ENCODE measurements around the gene LRRC4B. TPM values are rescaled to one million over a fixed set of nuclear protein-coding genes. Genes with fewer than 3 reads are reported as not detected.

LRRC4B gene
- total and polyA plus RNA-seq, 12 donors = 0.07 to 24.1 (median 1.3) TPM

GRCh38 chr19:50501186-50501567, 67.1 kb downstream of the LRRC4B start:
- DNase-seq = no peak
- H3K36me3 ChIP-seq (replicated peaks in 1 of 2) = no peaks in the 10 kb centered on the region
- TF ChIP-seq POLR2A (IDR thresholded peaks at IDR 0.05) = no peak
- TF ChIP-seq, protein P1, sequence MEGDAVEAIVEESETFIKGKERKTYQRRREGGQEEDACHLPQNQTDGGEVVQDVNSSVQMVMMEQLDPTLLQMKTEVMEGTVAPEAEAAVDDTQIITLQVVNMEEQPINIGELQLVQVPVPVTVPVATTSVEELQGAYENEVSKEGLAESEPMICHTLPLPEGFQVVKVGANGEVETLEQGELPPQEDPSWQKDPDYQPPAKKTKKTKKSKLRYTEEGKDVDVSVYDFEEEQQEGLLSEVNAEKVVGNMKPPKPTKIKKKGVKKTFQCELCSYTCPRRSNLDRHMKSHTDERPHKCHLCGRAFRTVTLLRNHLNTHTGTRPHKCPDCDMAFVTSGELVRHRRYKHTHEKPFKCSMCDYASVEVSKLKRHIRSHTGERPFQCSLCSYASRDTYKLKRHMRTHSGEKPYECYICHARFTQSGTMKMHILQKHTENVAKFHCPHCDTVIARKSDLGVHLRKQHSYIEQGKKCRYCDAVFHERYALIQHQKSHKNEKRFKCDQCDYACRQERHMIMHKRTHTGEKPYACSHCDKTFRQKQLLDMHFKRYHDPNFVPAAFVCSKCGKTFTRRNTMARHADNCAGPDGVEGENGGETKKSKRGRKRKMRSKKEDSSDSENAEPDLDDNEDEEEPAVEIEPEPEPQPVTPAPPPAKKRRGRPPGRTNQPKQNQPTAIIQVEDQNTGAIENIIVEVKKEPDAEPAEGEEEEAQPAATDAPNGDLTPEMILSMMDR (IDR thresholded peaks at IDR 0.05) = no peak
- H3K9me3 ChIP-seq (replicated peaks in 1 of 3) = no peaks in the 10 kb centered on the region
- intact Hi-C loops (cut with DNase I) = no loop called here
- H3K4me3 ChIP-seq = no peak overlapping the region
- H3K4me1 ChIP-seq (replicated peaks in 1 of 2) = no peaks in the 10 kb centered on the region
- WGBS, 4 donors = 63 to 77% (median 68%) methylated on average over 6 to 12 of the region's 12 CpGs
- no peaks in the 10 kb centered on the region for H3K27me3 ChIP-seq
- H3K27ac ChIP-seq = no peak overlapping the region

- WGBS, 4 donors = 53 to 65% (median 59%) methylated on average over 6 to 10 of the region's 10 CpGs
These were observed 67.5 kb downstream of the LRRC4B start for GRCh38 chr19:50500753-50501151.

DNA sequence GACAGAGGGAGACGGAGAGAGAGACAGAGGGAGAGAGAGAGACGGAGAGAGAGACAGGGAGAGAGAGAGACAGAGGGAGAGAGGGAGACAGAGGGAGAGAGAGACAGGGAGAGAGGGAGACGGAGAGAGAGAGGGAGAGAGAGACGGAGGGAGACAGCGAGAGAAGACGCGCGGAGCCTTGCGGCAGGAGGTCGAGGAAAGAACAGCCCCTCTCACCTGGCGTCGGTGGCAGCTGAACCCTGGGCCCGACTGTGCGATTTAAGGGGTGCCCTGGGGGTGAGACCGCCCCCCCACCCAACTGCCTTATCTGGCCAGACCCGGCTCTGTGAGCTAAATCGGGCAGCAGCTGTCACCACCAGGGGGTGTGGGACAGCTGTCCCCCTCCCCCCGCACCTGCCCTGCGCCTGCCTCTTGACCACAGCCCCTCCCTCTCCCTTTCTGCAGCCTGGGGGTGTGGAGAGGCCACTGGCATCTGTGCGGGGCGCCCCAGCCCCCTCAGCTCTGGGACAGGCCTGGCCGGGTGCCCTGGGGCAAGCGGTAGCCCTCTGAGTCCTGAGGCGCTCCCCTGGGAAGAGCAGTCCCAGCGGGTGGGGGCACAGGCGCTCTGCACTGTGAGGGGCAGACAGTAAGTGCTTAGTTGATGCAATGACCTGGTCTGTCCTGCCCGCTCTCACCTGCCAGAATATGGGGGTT, 68.0 kb downstream of the LRRC4B start:
- 24 to 33% (median 30%) methylated on average over 17 to 27 of the region's 27 CpGs for WGBS, 4 donors
- H3K36me3 ChIP-seq (replicated peaks in 1 of 2) = no peaks in the 10 kb centered on the region

More at GRCh38 chr19:50500753-50501151, 67.5 kb downstream of the LRRC4B start:
- Histone ChIP-seq H3K4me3 (no peak overlapping the region), H3K27me3 (no peaks in the 10 kb centered on the region), H3K9me3 (replicated peaks in 1 of 3) (no peaks in the 10 kb centered on the region), H3K4me1 (replicated peaks in 1 of 2) (no peaks in the 10 kb centered on the region), H3K36me3 (replicated peaks in 1 of 2) (no peaks in the 10 kb centered on the region), H3K27ac (no peak overlapping the region)
- intact Hi-C loops (cut with DNase I) = no loop called here
- TF ChIP-seq POLR2A (IDR thresholded peaks at IDR 0.05) = no peak
- TF ChIP-seq, protein P1 (IDR thresholded peaks at IDR 0.05) = no peak
- no peak for DNase-seq

GRCh38 chr19:50498219-50499056, 69.8 kb downstream of the LRRC4B start:
- H3K27ac ChIP-seq = no peak overlapping the region
- intact Hi-C loops (cut with DNase I) = no loop called here
- 62 to 74% (median 65%) methylated on average over 11 of the region's 11 CpGs for WGBS, 4 donors
- DNase-seq = no peak
- TF ChIP-seq POLR2A (IDR thresholded peaks at IDR 0.05) = no peak
- TF ChIP-seq, protein P1 (IDR thresholded peaks at IDR 0.05) = no peak
- H3K4me3 ChIP-seq = no peak overlapping the region
- no peaks in the 10 kb centered on the region for H3K4me1 ChIP-seq (replicated peaks in 1 of 2)
- no peaks in the 10 kb centered on the region for H3K27me3 ChIP-seq
- no peaks in the 10 kb centered on the region for H3K9me3 ChIP-seq (replicated peaks in 1 of 3)
- H3K36me3 ChIP-seq (replicated peaks in 1 of 2) = no peaks in the 10 kb centered on the region

More for the DNA sequence above, 68.0 kb downstream of the LRRC4B start:
- no peaks in the 10 kb centered on the region for H3K9me3 ChIP-seq (replicated peaks in 1 of 3)
- no peaks in the 10 kb centered on the region for H3K4me1 ChIP-seq (replicated peaks in 1 of 2)
- intact Hi-C loops (cut with DNase I) = no loop called here
- H3K27me3 ChIP-seq = no peaks in the 10 kb centered on the region
- DNase-seq = no peak
- TF ChIP-seq, protein P1 (IDR thresholded peaks at IDR 0.05) = no peak
- TF ChIP-seq POLR2A (IDR thresholded peaks at IDR 0.05) = no peak
- no peak overlapping the region for H3K4me3 ChIP-seq
- H3K27ac ChIP-seq = no peak overlapping the region

All from adrenal gland (tissue), 12 donors.